Peyer's patch (tissue), 4 donors: ENCODE data around the gene NFRKB. TPM values are rescaled to one million over a fixed set of nuclear protein-coding genes. Genes with fewer than 3 reads are reported as not detected.

Experiments used
- DNase-seq, 3 donors: peaks; one replicate each; pipeline ENCODE4 v3.0.0-alpha.2; 2017 to 2019
- H3K27ac ChIP-seq, 4 donors: fragments of 200-600 bp; sonication (generic); one replicate each; pipeline ENCODE4 v1.5.1; 2016 to 2019
- H3K27me3 ChIP-seq, 2 donors: fragments of 200-600 bp; sonication (generic); one replicate each; pipeline ENCODE4 v1.5.1; 2019
- H3K36me3 ChIP-seq, 3 donors: fragments of 200-600 bp; sonication (generic); one replicate each; pipeline ENCODE4 v1.5.1; 2016 to 2019
- H3K4me1 ChIP-seq, 4 donors: fragments of 200-600 bp; sonication (generic); one replicate each; pipeline ENCODE4 v1.5.1; 2016 to 2019
- H3K4me3 ChIP-seq, 4 donors: fragments of 200-600 bp; sonication (generic); 1 replicate in 3 of 4; 2 replicates in 1 of 4; pipeline ENCODE4 v1.5.1; 2016 to 2019; ENCODE audit warnings: mild to moderate bottlenecking in 1 of 4
- H3K9me3 ChIP-seq, 4 donors: fragments of 200-600 bp; sonication (generic); one replicate each; pipeline ENCODE4 v1.5.1; 2016 to 2019; ENCODE audit warnings: mild to moderate bottlenecking in 1 of 4
- POLR2A ChIP-seq, 2 donors: fragments of 450-650 bp; IDR thresholded peaks; one replicate each; pipeline ENCODE4 v1.5.1; 2017; ENCODE audit warnings: antibody characterized with exemption in 2 of 2, mild to moderate bottlenecking in 2 of 2, moderate library complexity in 2 of 2
- total RNA-seq, 4 donors: library from RNA; depleted of rRNA; stranded (reverse); fragments of >200 nt; gene quantifications; one replicate each; pipeline ENCODE4 v1.1.0, GENCODE V29; 2016
- TF ChIP-seq, protein P1 (sequence below), 6 experiments: fragments of 450-650 bp in 4 of 6; fragments of 200-600 bp in 2 of 6; sonication (generic) in 1 of 6; IDR thresholded peaks; one replicate each; pipeline ENCODE4 v1.5.1; 2017 to 2019; ENCODE audit warnings: antibody characterized with exemption in 6 of 6, mild to moderate bottlenecking in 3 of 6, moderate library complexity in 1 of 6

Gene NFRKB
- total RNA-seq, 4 donors from 2014 or later, result 46.9 to 54.8 (median 49.2) TPM

DNA sequence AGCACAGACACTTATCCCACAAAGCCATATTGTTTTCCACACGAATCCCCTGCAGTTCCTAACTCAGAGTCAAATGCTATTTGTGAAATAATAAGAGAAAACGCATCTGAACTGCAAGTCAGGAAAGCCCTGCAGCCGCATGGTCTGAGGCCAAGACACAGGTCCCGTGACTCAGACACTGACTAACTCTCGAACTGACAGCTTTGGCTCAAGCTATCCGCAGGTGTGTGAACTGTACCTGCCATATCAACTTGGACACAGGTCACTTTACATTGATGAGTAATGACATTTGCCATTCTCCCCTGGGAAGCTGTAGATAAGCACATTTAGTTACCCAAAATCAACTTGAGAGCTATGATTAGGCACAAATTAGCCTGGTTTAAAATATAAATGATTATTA, 34.9 kb upstream of the NFRKB start:
- Histone ChIP-seq H3K4me1 (no peaks in the 10 kb centered on the region), H3K27me3 (no peaks in the 10 kb centered on the region), H3K27ac (no peak overlapping the region), H3K4me3 (no peak overlapping the region), H3K9me3 (no peaks in the 10 kb centered on the region), H3K36me3 (peaks cover 0 to 21% (median 0%) of the 10 kb centered on the region in 3 donors)
- TF ChIP-seq, protein P1, sequence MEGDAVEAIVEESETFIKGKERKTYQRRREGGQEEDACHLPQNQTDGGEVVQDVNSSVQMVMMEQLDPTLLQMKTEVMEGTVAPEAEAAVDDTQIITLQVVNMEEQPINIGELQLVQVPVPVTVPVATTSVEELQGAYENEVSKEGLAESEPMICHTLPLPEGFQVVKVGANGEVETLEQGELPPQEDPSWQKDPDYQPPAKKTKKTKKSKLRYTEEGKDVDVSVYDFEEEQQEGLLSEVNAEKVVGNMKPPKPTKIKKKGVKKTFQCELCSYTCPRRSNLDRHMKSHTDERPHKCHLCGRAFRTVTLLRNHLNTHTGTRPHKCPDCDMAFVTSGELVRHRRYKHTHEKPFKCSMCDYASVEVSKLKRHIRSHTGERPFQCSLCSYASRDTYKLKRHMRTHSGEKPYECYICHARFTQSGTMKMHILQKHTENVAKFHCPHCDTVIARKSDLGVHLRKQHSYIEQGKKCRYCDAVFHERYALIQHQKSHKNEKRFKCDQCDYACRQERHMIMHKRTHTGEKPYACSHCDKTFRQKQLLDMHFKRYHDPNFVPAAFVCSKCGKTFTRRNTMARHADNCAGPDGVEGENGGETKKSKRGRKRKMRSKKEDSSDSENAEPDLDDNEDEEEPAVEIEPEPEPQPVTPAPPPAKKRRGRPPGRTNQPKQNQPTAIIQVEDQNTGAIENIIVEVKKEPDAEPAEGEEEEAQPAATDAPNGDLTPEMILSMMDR (IDR thresholded peaks at IDR 0.05), result no peak
- no peak for TF ChIP-seq POLR2A (IDR thresholded peaks at IDR 0.05)
- peak in 1 of 3 donors; percentile 55 for DNase-seq

DNA sequence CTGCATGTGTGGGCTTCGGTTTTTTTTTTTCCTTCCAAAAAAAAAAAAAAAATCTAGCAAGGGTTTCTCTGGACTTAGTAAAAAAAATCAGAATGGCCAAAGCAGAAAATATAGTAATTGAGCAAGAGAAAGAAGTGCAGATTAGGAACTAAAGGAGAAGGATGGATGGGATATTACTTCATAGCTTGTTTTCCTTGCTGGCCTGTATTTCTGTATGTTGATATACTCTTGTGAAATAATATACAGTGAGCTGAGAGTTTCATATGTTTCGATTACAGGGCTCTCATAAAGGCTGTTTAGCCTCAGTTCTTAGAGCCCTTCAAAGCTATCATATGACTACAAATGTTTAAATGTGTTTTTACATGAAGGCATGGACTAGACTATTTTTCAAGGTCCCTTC, 34.3 kb upstream of the NFRKB start:
- H3K36me3 ChIP-seq, result peaks cover 0 to 21% (median 0%) of the 10 kb centered on the region in 3 donors
- no peaks in the 10 kb centered on the region for H3K4me1 ChIP-seq
- H3K27me3 ChIP-seq, result no peaks in the 10 kb centered on the region
- H3K9me3 ChIP-seq, result no peaks in the 10 kb centered on the region
- H3K27ac ChIP-seq, result no peak overlapping the region
- H3K4me3 ChIP-seq, result no peak overlapping the region
- DNase-seq, result no peak
- TF ChIP-seq, protein P1 (IDR thresholded peaks at IDR 0.05), result no peak
- no peak for TF ChIP-seq POLR2A (IDR thresholded peaks at IDR 0.05)

DNA sequence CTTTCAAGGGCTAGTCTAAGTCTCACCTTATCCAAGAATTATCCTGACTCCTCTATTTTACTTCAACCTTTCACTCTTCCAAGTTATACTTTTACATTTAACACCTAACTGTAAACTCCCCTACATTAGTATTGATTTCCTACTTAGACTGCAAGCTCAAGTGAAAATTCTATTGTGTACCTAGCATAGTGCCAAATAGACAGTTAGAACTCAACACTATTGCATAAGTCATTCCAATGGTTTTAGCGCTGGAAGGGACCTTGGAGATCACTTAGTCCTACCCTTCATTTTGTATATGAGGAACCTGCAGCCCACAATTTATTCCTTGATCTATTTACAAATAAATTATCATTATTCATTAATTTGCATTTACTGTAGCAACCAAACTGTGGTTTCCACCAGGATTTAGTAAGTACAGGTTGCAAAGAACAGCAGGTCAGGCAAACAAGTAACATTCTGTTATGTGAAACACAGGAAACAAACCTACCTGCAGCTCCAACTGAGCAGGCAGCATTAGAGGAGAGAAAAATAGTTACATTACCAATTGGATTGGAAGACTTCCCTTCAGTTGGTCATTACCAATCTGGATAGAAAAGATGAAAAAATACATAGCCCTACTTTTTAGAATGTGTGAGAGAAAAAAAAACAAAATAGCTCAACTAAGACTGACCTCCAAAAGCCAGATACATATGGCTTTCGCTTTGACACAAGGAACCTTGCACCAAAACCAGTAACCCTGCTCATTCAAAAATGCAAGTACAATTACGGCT, 33.7 kb upstream of the NFRKB start:
- no peaks in the 10 kb centered on the region for H3K4me1 ChIP-seq
- peaks cover 0 to 17% (median 0%) of the 10 kb centered on the region in 3 donors for H3K36me3 ChIP-seq
- no peak for DNase-seq
- no peaks in the 10 kb centered on the region for H3K27me3 ChIP-seq
- H3K27ac ChIP-seq, result no peak overlapping the region
- no peaks in the 10 kb centered on the region for H3K9me3 ChIP-seq
- no peak overlapping the region for H3K4me3 ChIP-seq
- TF ChIP-seq POLR2A (IDR thresholded peaks at IDR 0.05), result no peak

DNA sequence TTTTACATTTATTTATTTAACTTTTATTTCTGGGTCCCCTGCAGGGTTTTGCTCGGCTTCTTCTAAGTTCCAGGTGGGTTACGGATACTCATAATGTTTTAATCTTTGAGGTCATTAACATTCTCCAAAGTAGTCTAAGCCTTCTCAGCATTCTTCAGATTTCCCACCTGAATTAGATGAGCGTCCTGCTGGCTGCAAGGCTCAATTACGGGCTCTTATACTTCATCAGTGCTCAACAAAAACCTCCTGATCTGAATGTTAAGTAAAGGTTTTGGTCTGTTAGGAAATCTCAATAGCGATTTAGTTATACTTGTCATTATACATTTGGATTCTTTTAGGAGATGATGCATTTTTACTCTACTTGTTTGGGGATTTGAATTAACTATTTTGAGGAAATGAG, 27.3 kb upstream of the NFRKB start:
- Histone ChIP-seq H3K27ac (no peak overlapping the region), H3K9me3 (no peaks in the 10 kb centered on the region), H3K36me3 (peaks cover 0 to 7% (median 0%) of the 10 kb centered on the region in 3 donors), H3K27me3 (no peaks in the 10 kb centered on the region), H3K4me3 (no peak overlapping the region), H3K4me1 (no peaks in the 10 kb centered on the region)
- DNase-seq, result no peak
- TF ChIP-seq POLR2A (IDR thresholded peaks at IDR 0.05), result no peak
- TF ChIP-seq, protein P1 (IDR thresholded peaks at IDR 0.05), result no peak

DNA sequence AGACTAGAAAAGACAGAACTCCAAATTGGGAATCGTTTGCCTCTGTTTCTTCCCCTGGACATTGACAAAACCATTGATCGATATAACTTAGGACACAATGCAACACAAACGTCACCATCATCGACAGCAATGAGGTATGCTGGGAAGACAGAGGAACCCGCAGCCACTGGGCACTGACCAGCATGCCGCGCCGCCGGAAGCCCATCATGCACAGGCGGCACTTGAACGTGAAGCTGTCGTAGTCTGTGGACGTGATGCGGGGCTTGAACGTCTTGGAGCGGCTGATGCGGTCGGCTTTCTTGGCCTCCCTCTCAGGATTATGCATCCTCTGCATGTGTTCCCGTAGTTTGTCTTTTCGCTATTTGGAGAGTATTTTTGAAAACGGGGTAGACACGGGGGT, 23.0 kb upstream of the NFRKB start:
- Histone ChIP-seq H3K9me3 (no peaks in the 10 kb centered on the region), H3K27ac (no peak overlapping the region), H3K4me3 (no peak overlapping the region), H3K4me1 (no peaks in the 10 kb centered on the region), H3K36me3 (peaks cover 0 to 47% (median 0%) of the 10 kb centered on the region in 3 donors), H3K27me3 (no peaks in the 10 kb centered on the region)
- no peak for DNase-seq
- TF ChIP-seq POLR2A (IDR thresholded peaks at IDR 0.05), result no peak
- TF ChIP-seq, protein P1 (IDR thresholded peaks at IDR 0.05), result no peak

DNA sequence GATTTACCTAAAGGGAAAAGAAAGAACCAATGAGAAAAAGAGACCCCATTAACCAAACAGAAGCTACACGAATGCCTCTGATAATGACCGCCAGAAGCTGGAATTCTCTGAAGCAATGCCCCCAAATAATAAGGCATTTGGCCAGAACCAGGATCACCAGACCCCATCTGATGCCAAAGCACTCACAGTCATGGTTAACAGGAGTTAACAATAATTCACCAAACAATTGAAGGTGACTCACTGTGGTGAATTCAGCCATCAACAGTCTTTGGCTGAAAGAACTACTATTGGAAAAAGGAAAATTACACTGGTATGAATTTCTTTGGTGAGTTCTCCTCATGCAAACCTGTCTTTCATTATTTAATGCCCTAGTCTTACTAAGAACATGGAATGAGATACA, 21.9 kb upstream of the NFRKB start:
- H3K9me3 ChIP-seq, result no peaks in the 10 kb centered on the region
- no peaks in the 10 kb centered on the region for H3K4me1 ChIP-seq
- no peak for DNase-seq
- H3K27me3 ChIP-seq, result no peaks in the 10 kb centered on the region
- no peak for TF ChIP-seq POLR2A (IDR thresholded peaks at IDR 0.05)
- TF ChIP-seq, protein P1 (IDR thresholded peaks at IDR 0.05), result no peak
- no peak overlapping the region for H3K4me3 ChIP-seq
- no peak overlapping the region for H3K27ac ChIP-seq
- peaks cover 0 to 51% (median 0%) of the 10 kb centered on the region in 3 donors for H3K36me3 ChIP-seq
